ENCODE measurements around the gene DUOX2. TPM values are rescaled to one million over a fixed set of nuclear protein-coding genes. Genes with fewer than 3 reads are reported as not detected.

The DUOX2 gene
- total and polyA plus RNA-seq, 3 donors from 2014 or later, result 1.2 to 4.8 (median 2.6) TPM

GRCh38 chr15:45115312-45115820, 1.4 kb upstream of the DUOX2 start:
- no peaks in the 10 kb centered on the region for H3K27me3 ChIP-seq
- WGBS, 2 donors, result 53 to 56% methylated on average over 7 of the region's 7 CpGs
- no peak overlapping the region for H3K27ac ChIP-seq
- intact Hi-C loops (cut with DNase I; ENCODE audit: low total_unique reads), result no loop called here
- no peaks in the 10 kb centered on the region for H3K9me3 ChIP-seq
- TF ChIP-seq POLR2A (IDR thresholded peaks at IDR 0.05) (no peak), CTCF (IDR thresholded peaks at IDR 0.05) (no peak)
- H3K4me3 ChIP-seq, result no peak overlapping the region
- no peaks in the 10 kb centered on the region for H3K36me3 ChIP-seq (ENCODE audit: low read depth, missing control alignments)
- DNase-seq, result no peak
- H3K4me1 ChIP-seq, result peaks cover 17% of the 10 kb centered on the region

GRCh38 chr15:45114751-45115085, 746 bp upstream of the DUOX2 start:
- no peak overlapping the region for H3K27ac ChIP-seq
- 0 to 6% methylated on average over 2 of the region's 2 CpGs for WGBS, 2 donors
- intact Hi-C loops (cut with DNase I; ENCODE audit: low total_unique reads), result no loop called here
- H3K4me1 ChIP-seq, result peaks cover 17% of the 10 kb centered on the region
- no peak for TF ChIP-seq POLR2A (IDR thresholded peaks at IDR 0.05)
- H3K27me3 ChIP-seq, result no peaks in the 10 kb centered on the region
- H3K4me3 ChIP-seq, result no peak overlapping the region
- no peaks in the 10 kb centered on the region for H3K9me3 ChIP-seq
- H3K36me3 ChIP-seq (ENCODE audit: low read depth, missing control alignments), result no peaks in the 10 kb centered on the region
- no peak for DNase-seq

GRCh38 chr15:45113380-45113990, 487 bp downstream of the DUOX2 start:
- peaks cover 17% of the 10 kb centered on the region for H3K4me1 ChIP-seq
- no peak for DNase-seq

GRCh38 chr15:45112591-45113379, 1.2 kb downstream of the DUOX2 start:
- H3K4me3 ChIP-seq, result no peak overlapping the region
- no peaks in the 10 kb centered on the region for H3K36me3 ChIP-seq (ENCODE audit: low read depth, missing control alignments)
- DNase-seq, result no peak
- H3K4me1 ChIP-seq, result peaks cover 15% of the 10 kb centered on the region
- intact Hi-C loops (cut with DNase I; ENCODE audit: low total_unique reads), result no loop called here
- TF ChIP-seq POLR2A (IDR thresholded peaks at IDR 0.05) (no peak), CTCF (IDR thresholded peaks at IDR 0.05) (no peak)
- H3K27me3 ChIP-seq, result no peaks in the 10 kb centered on the region
- no peaks in the 10 kb centered on the region for H3K9me3 ChIP-seq
- no peak overlapping the region for H3K27ac ChIP-seq
- WGBS, 2 donors, result 3 to 8% methylated on average over 19 to 52 of the region's 58 CpGs

More at GRCh38 chr15:45113380-45113990, 487 bp downstream of the DUOX2 start:
- 6 to 21% methylated on average over 11 to 14 of the region's 14 CpGs for WGBS, 2 donors
- Histone ChIP-seq H3K9me3 (no peaks in the 10 kb centered on the region), H3K27me3 (no peaks in the 10 kb centered on the region), H3K27ac (no peak overlapping the region), H3K36me3 (ENCODE audit: low read depth, missing control alignments) (no peaks in the 10 kb centered on the region), H3K4me3 (no peak overlapping the region)
- intact Hi-C loops (cut with DNase I; ENCODE audit: low total_unique reads), result no loop called here
- TF ChIP-seq POLR2A (IDR thresholded peaks at IDR 0.05), result no peak
- no peak for TF ChIP-seq CTCF (IDR thresholded peaks at IDR 0.05)

GRCh38 chr15:45112143-45112590, 1.8 kb downstream of the DUOX2 start:
- H3K4me3 ChIP-seq, result no peak overlapping the region
- no peaks in the 10 kb centered on the region for H3K27me3 ChIP-seq
- no peak for DNase-seq
- intact Hi-C loops (cut with DNase I; ENCODE audit: low total_unique reads), result no loop called here
- no peaks in the 10 kb centered on the region for H3K36me3 ChIP-seq (ENCODE audit: low read depth, missing control alignments)
- 5 to 9% methylated on average over 9 to 13 of the region's 13 CpGs for WGBS, 2 donors
- peaks cover 13% of the 10 kb centered on the region for H3K4me1 ChIP-seq
- TF ChIP-seq CTCF (IDR thresholded peaks at IDR 0.05) (no peak), POLR2A (IDR thresholded peaks at IDR 0.05) (no peak)
- H3K9me3 ChIP-seq, result no peaks in the 10 kb centered on the region
- no peak overlapping the region for H3K27ac ChIP-seq

Measured in testis (tissue), 3 donors.